ENCODE data around the gene PANK4.

Gene PANK4

GRCh38 chr1:2494323-2494693, 32.1 kb downstream of the PANK4 start:
- FAIRE-seq: no peak

- FAIRE-seq: no peak
Measured at GRCh38 chr1:2493691-2494322, 32.6 kb downstream of the PANK4 start.

GRCh38 chr1:2493218-2493617, 33.2 kb downstream of the PANK4 start:
- no peak for FAIRE-seq

GRCh38 chr1:2492091-2492490, 34.3 kb downstream of the PANK4 start:
- no peak for FAIRE-seq

GRCh38 chr1:2489615-2490014, 36.8 kb downstream of the PANK4 start:
- FAIRE-seq: no peak

GRCh38 chr1:2488688-2489087, 37.7 kb downstream of the PANK4 start:
- no peak for FAIRE-seq

- no peak for FAIRE-seq
Measured at GRCh38 chr1:2486558-2486957, 39.8 kb downstream of the PANK4 start.

- no peak for FAIRE-seq
Measured at GRCh38 chr1:2486041-2486440, 40.4 kb downstream of the PANK4 start.

GRCh38 chr1:2483970-2484369, 42.4 kb downstream of the PANK4 start:
- FAIRE-seq: no peak

GRCh38 chr1:2483026-2483425, 43.4 kb downstream of the PANK4 start:
- no peak for FAIRE-seq

- no peak for FAIRE-seq
Measured at GRCh38 chr1:2482588-2482987, 43.8 kb downstream of the PANK4 start.

- FAIRE-seq: no peak
Measured at GRCh38 chr1:2481885-2482284, 44.5 kb downstream of the PANK4 start.

GRCh38 chr1:2480986-2481364, 45.4 kb downstream of the PANK4 start:
- FAIRE-seq: no peak

GRCh38 chr1:2480236-2480985, 46.0 kb downstream of the PANK4 start:
- FAIRE-seq: no peak

- FAIRE-seq: no peak
Measured at GRCh38 chr1:2479618-2480017, 46.8 kb downstream of the PANK4 start.

- FAIRE-seq: no peak
Measured at GRCh38 chr1:2479186-2479585, 47.2 kb downstream of the PANK4 start.

- FAIRE-seq: no peak
Measured at GRCh38 chr1:2477791-2478499, 48.5 kb downstream of the PANK4 start.

- FAIRE-seq: no peak
Measured at GRCh38 chr1:2477309-2477708, 49.1 kb downstream of the PANK4 start.

- no peak for FAIRE-seq
Measured at GRCh38 chr1:2476061-2476999, 50.1 kb downstream of the PANK4 start, which contains the start of gene PLCH2. Gene PLCH2, plus strand, starts transcription at chr1:2476289. Its CDS starts 300 bp downstream, at chr1:2476589.

- FAIRE-seq: no peak
Measured at GRCh38 chr1:2475571-2475970, 50.8 kb downstream of the PANK4 start.

GRCh38 chr1:2474933-2475371, 51.4 kb downstream of the PANK4 start:
- no peak for FAIRE-seq

GRCh38 chr1:2474104-2474844, 52.1 kb downstream of the PANK4 start:
- FAIRE-seq: no peak

All from TTC549 (cell line).